Renal cortical epithelial cell (primary cell): ENCODE measurements around the gene BRSK2. TPM values are rescaled to one million over a fixed set of nuclear protein-coding genes. Genes with fewer than 3 reads are reported as not detected.
A peak's percentile ranks its signal among the peaks of the same experiment; 100 is the strongest.

ENCODE experiments used
- DNase-seq: peaks from one replicate; pipeline ENCODE4 v3.0.0-alpha.2; 2011; ENCODE audit warnings: low read depth
- total RNA-seq: library from RNA; depleted of rRNA; stranded (reverse); fragments of >200 nt; gene quantifications from 2 replicates; pipeline ENCODE4 v1.2.3, GENCODE V29; 2014

Gene BRSK2
- total RNA-seq, 1 donor from 2014 or later, result 0.30 TPM

- DNase-seq, result no peak
Measured at GRCh38 chr11:1452744-1453143, 63.0 kb downstream of the BRSK2 start.

GRCh38 chr11:1453611-1454034, 63.9 kb downstream of the BRSK2 start:
- DNase-seq, result peak; percentile 7

DNA sequence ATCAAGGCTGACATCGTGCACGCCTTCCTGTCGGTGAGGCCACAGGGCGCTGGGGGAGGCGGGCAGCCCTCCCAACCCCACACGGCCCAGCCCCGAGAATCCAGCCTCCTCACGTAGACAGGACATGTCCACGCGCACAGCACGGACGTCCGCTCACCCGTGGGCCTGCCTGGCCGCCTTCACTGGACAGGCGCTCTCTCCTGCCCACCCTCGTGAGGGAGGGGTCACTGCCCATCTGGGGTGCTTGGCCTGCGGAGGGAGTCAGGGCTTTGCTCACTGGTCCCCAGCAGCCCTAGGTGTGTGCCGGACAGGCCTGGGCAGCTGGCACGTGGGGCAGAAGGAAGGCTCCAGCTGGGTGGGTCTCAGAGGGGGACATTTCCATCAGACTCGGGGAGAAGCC, 64.8 kb downstream of the BRSK2 start:
- DNase-seq, result no peak

DNA sequence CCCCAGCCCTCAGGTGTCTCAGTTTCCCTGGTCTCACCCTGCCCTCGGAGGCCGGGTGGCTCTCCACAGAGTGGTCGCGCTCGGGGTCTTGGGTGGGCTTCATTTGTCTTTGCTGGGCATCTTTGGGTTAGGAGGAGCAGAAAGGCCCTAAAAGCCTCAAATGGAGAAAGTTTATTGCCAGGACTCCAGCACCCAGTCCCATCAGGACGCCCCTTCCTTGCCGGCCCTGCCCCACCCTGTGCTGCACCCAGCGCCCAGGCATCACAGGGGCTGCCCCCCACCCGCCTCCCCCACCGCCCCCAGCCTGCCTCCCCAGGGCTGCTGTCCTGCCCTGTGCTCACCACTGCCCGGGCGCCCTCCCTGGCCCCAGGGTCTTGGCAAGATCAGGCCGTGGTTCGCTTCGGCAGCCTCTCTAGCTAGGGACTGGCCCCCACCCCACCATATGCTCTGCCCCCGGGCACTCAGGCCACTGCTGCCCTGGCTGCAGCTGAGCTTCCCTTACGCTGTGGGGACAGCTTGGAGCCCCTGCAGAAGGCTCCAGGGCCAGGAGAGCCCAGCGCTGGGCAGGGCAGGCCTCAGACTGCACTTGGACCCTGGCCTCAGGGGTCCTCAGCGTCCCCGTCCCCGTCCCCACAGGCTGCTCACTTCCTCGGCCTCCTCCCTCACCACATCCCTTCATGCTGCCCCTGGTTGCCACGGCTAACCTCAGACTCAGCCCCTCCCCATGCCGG, 65.5 kb downstream of the BRSK2 start:
- DNase-seq, result no peak

- no peak for DNase-seq
Measured at GRCh38 chr11:1455763-1456060, 66.0 kb downstream of the BRSK2 start.

GRCh38 chr11:1456176-1456575, 66.4 kb downstream of the BRSK2 start:
- DNase-seq, result no peak

GRCh38 chr11:1456596-1457325, 67.0 kb downstream of the BRSK2 start:
- no peak for DNase-seq

DNA sequence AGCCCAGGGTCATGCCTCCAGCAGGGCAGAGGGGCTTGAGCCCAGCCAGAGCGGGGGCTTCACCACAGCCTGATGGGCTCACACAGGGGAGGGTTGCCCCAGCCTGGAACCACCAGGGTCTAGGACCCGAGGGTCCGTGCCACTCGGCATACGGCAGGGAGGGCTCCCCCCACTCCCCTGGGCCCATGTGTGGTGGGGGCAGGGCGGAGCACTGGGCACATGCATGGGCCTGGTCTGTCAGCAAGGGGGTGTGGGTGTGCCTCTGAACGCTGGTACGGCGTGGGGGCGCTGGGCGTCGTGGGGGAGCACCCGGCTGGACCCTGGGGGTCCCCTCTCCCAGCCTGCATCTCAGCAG, 67.6 kb downstream of the BRSK2 start:
- DNase-seq, result no peak

GRCh38 chr11:1457856-1458255, 68.1 kb downstream of the BRSK2 start:
- no peak for DNase-seq

- no peak for DNase-seq
Measured at GRCh38 chr11:1458340-1459218, 68.8 kb downstream of the BRSK2 start.

DNA sequence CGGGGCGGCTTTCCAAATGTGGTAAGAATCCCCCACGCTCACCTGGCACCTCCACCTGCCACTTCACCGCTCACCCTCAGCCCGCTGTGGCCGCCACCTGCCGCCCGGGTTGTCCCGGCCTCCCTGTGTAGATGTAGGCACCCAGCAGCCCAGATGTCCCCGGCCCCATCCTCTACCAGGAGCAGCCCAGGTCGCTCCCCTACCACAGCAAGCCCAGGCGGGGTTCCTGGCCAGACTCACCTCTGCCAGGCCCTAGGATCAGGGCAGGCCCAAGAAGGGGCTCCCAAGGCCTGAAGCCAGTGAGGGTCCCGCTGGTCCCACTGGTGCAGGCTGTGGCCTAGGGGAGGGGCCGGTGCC, 69.5 kb downstream of the BRSK2 start:
- no peak for DNase-seq

- no peak for DNase-seq
Measured at GRCh38 chr11:1459764-1460395, 70.1 kb downstream of the BRSK2 start.

DNA sequence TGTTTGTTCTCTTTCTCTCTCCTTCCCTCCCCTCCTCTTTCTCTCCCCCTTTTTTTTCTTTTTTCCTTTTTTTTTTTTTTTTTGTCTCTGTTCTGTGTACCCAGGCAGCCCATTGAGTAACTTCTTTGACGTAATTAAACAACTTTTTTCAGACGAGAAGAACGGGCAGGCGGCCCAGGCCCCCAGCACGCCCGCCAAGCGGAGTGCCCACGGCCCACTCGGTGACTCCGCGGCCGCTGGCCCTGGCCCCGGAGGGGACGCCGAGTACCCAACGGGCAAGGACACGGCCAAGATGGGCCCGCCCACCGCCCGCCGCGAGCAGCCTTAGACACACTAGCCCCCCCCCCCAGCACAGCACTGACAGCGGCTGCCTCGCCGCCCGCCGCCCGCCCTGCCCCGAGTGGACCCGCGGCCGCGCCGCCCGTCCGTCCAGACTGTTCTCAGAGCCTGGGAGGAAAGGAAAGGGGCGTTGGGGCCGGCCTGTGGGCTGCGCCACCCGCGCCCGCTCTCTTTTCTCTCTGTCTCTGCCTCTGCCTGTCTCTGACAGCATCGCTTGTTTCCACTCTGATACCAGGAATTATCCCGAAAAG, 70.8 kb downstream of the BRSK2 start:
- no peak for DNase-seq

- DNase-seq, result no peak
Measured at GRCh38 chr11:1460986-1461825, 71.5 kb downstream of the BRSK2 start.

- no peak for DNase-seq
Measured at GRCh38 chr11:1461826-1462697, 72.3 kb downstream of the BRSK2 start.

GRCh38 chr11:1462698-1462975, 72.9 kb downstream of the BRSK2 start:
- no peak for DNase-seq

DNA sequence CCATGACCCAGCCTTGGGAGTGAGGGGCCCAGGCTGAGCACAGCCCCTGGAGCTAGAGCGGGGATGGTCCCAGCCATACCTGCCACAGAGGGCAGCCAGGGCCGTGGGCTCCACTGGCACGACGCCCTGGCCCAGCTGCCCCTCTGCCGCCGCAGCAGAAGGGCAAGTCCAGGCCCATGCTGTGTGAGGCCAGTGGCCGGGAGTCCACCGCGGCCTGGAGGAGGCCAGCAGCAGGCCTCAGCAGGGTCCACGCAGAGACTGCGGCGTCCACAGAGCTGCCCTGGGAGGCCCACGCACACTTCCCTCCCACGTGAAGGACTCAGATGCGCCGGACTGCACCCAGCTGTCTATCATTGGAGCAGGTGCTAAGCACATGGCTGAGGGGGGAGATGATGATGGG, 73.3 kb downstream of the BRSK2 start:
- no peak for DNase-seq

DNA sequence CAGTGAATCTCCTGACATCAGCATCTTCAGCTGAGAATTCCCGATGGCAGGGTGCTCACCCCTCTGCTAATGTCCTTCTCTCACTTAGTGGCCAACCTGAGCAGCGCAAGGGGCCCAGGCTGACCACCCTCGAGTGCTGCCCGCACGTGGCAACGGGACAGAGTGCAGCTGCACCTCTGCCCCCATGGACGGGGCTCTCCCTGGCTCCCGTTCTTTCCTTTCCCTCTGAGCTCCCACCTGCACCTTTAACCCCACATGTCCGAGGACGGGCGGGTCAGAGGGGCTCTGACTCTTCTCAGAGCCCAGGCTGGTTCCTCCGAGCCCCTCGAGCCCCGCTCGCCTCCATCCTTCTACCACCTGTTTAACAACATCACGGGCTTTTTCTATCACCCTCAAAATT, 77.0 kb downstream of the BRSK2 start:
- DNase-seq, result no peak

DNA sequence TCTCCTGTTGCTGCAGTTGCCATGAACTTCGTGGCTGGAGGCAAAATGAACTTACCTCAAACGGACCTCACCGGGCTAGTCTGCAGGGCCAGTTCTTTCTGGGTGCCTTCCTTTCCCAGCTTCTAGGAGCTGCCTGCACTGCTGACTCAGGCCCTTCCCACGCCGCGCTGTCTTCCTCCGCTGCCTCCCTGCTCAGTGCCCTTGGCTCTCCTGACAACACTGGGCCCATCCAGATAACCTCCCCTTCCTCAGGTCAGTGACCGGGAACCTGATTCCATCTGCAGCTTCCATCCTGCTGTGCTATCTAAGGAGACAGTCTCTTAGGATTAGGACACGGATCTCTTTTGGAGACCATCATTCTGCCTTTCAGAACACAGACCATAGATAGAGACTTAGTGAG, 77.5 kb downstream of the BRSK2 start:
- DNase-seq, result no peak

DNA sequence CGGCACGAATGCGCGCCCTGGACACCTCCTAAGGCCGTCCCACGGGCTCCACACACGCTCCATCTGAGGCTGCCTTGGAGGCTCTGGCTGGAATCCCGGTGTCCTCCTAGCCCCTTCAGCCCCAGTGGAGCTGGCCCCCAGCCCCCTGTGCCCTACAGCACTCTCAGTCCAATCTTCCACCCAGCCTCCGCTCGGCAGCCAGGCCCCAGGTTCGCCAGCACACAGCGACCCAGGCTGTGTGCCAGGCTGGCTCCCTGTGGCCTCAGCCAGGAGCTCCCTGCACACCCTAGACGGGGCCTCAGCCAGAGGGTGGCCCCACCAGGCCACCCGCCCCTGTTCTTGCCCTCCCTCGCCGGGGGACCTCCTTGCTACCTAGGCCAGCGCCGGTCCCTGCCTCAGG, 78.3 kb downstream of the BRSK2 start:
- DNase-seq, result no peak
